ENCODE measurements around the gene DCTD. TPM values are rescaled to one million over a fixed set of nuclear protein-coding genes. Genes with fewer than 3 reads are reported as not detected.
"Not testable (repeated sequence)": the region's sequence is repeated elsewhere in the genome, so short reads cannot be mapped to it uniquely, and the experiment has no call there.

Gene DCTD
- total and polyA plus RNA-seq, 2 experiments from 2014 or later = 92.4 to 92.6 TPM

GRCh38 chr4:182904211-182904761 lies 12.9 kb downstream of the DCTD start:
- H2AFZ ChIP-seq = no peak overlapping the region
- H3K9me2 ChIP-seq (replicated peaks; ENCODE audit: insufficient read depth) = no peaks in the 10 kb centered on the region
- H3K36me3 ChIP-seq (replicated peaks; ENCODE audit: insufficient read depth, low read depth) = no peaks in the 10 kb centered on the region
- no peaks in the 10 kb centered on the region for H3K27me3 ChIP-seq
- no peaks in the 10 kb centered on the region for H4K20me1 ChIP-seq (ENCODE audit: insufficient read depth, poor library complexity, severe bottlenecking)
- no peaks in the 10 kb centered on the region for H3K4me1 ChIP-seq (ENCODE audit: insufficient read depth)
- DNase-seq (ENCODE audit: low spot score) = no peak
- no peak overlapping the region for H3K27ac ChIP-seq
- no peaks in the 10 kb centered on the region for H3K9me3 ChIP-seq (ENCODE audit: low read depth)
- peaks cover 13% of the 10 kb centered on the region for H3K79me2 ChIP-seq
- H3K4me2 ChIP-seq = no peak overlapping the region
- WGBS (ENCODE audit: low lambda C conversion rate, missing lambda C conversion rate) = 52% methylated on average over 12 of the region's 12 CpGs
- TF ChIP-seq EZH2phosphoT487 (IDR thresholded peaks at IDR 0.05; ENCODE audit: low read depth, severe bottlenecking, unreplicated experiment) (no peak), EZH2 (IDR thresholded peaks at IDR 0.05; ENCODE audit: borderline replicate concordance) (no peak), CTCF (IDR thresholded peaks at IDR 0.05; ENCODE audit: poor library complexity) (no peak)
- H3K4me3 ChIP-seq = no peak overlapping the region

GRCh38 chr4:182903013-182903412 lies 14.2 kb downstream of the DCTD start:
- Histone ChIP-seq H3K9me3 (ENCODE audit: low read depth) (no peaks in the 10 kb centered on the region), H4K20me1 (ENCODE audit: insufficient read depth, poor library complexity, severe bottlenecking) (no peaks in the 10 kb centered on the region), H2AFZ (no peak overlapping the region), H3K36me3 (replicated peaks; ENCODE audit: insufficient read depth, low read depth) (no peaks in the 10 kb centered on the region), H3K27me3 (no peaks in the 10 kb centered on the region), H3K27ac (no peak overlapping the region), H3K79me2 (peaks cover 13% of the 10 kb centered on the region), H3K9me2 (replicated peaks; ENCODE audit: insufficient read depth) (no peaks in the 10 kb centered on the region), H3K4me3 (no peak overlapping the region), H3K4me2 (no peak overlapping the region), H3K4me1 (ENCODE audit: insufficient read depth) (peaks cover 7% of the 10 kb centered on the region)
- no peak for DNase-seq (ENCODE audit: low spot score)
- 94% methylated on average over 9 of the region's 9 CpGs for WGBS (ENCODE audit: low lambda C conversion rate, missing lambda C conversion rate)
- TF ChIP-seq EZH2phosphoT487 (IDR thresholded peaks at IDR 0.05; ENCODE audit: low read depth, severe bottlenecking, unreplicated experiment) (no peak), EZH2 (IDR thresholded peaks at IDR 0.05; ENCODE audit: borderline replicate concordance) (no peak), CTCF (IDR thresholded peaks at IDR 0.05; ENCODE audit: poor library complexity) (no peak)

- H3K4me1 ChIP-seq (ENCODE audit: insufficient read depth) = peaks cover 7% of the 10 kb centered on the region
- no peaks in the 10 kb centered on the region for H3K9me2 ChIP-seq (replicated peaks; ENCODE audit: insufficient read depth)
- H3K27me3 ChIP-seq = no peaks in the 10 kb centered on the region
- no peak overlapping the region for H3K4me3 ChIP-seq
- 88% methylated on average over 9 of the region's 9 CpGs for WGBS (ENCODE audit: low lambda C conversion rate, missing lambda C conversion rate)
- H2AFZ ChIP-seq = no peak overlapping the region
- peaks cover 9% of the 10 kb centered on the region for H3K79me2 ChIP-seq
- H3K4me2 ChIP-seq = no peak overlapping the region
- no peaks in the 10 kb centered on the region for H3K9me3 ChIP-seq (ENCODE audit: low read depth)
- no peak for DNase-seq (ENCODE audit: low spot score)
- no peaks in the 10 kb centered on the region for H3K36me3 ChIP-seq (replicated peaks; ENCODE audit: insufficient read depth, low read depth)
- TF ChIP-seq CTCF (IDR thresholded peaks at IDR 0.05; ENCODE audit: poor library complexity) (no peak), EZH2 (IDR thresholded peaks at IDR 0.05; ENCODE audit: borderline replicate concordance) (no peak), EZH2phosphoT487 (IDR thresholded peaks at IDR 0.05; ENCODE audit: low read depth, severe bottlenecking, unreplicated experiment) (no peak)
- no peak overlapping the region for H3K27ac ChIP-seq
- H4K20me1 ChIP-seq (ENCODE audit: insufficient read depth, poor library complexity, severe bottlenecking) = no peaks in the 10 kb centered on the region
Observed at GRCh38 chr4:182901337-182901736, 15.8 kb downstream of the DCTD start.

GRCh38 chr4:182900021-182900420 lies 17.2 kb downstream of the DCTD start:
- not testable (repeated sequence) for H3K9me2 ChIP-seq (replicated peaks; ENCODE audit: insufficient read depth); H3K27me3 ChIP-seq; H3K79me2 ChIP-seq; H3K9me3 ChIP-seq (ENCODE audit: low read depth); DNase-seq (ENCODE audit: low spot score); H3K27ac ChIP-seq; H4K20me1 ChIP-seq (ENCODE audit: insufficient read depth, poor library complexity, severe bottlenecking); H3K36me3 ChIP-seq (replicated peaks; ENCODE audit: insufficient read depth, low read depth); H2AFZ ChIP-seq; H3K4me2 ChIP-seq; H3K4me3 ChIP-seq
- H3K4me1 ChIP-seq (ENCODE audit: insufficient read depth) = peaks cover 11% of the 10 kb centered on the region
- WGBS (ENCODE audit: low lambda C conversion rate, missing lambda C conversion rate) = 92% methylated on average over 2 of the region's 2 CpGs
